CD4-positive, alpha-beta memory T cell (primary cell): ENCODE data around the gene SLC37A4. TPM values are rescaled to one million over a fixed set of nuclear protein-coding genes. Genes with fewer than 3 reads are reported as not detected.
"Not testable (repeated sequence)": the region's sequence is repeated elsewhere in the genome, so short reads cannot be mapped to it uniquely, and the experiment has no call there.

Source experiments
- CTCF ChIA-PET: fragments of 350-600 bp; sonication (Branson Sonifier 250); formaldehyde crosslinking; loops from one replicate; lab custom pipeline; 2021; ENCODE audit warnings: inconsistent platforms; ENCODE audit not compliant: partially characterized antibody; lab: Charles Lee
- POLR2A ChIA-PET: fragments of 350-600 bp; sonication (Branson Sonifier 250); formaldehyde crosslinking; loops from one replicate; lab custom pipeline; 2021; ENCODE audit not compliant: partially characterized antibody; lab: Charles Lee
- DNase-seq, 5 donors: peaks; one replicate each; pipeline versions ENCODE4 v3.0.0 to v3.0.0-alpha.2; 2020 to 2022; ENCODE audit warnings: mixed read lengths in 1 of 5
- H3K27ac ChIP-seq: one replicate; pipeline ENCODE4 v1.7.0; 2013; ENCODE audit warnings: low read depth, low read length
- H3K27me3 ChIP-seq: 2 replicates; pipeline ENCODE4 v1.7.0; 2013; ENCODE audit warnings: mild to moderate bottlenecking, low read length, moderate library complexity; ENCODE audit not compliant: insufficient read depth
- H3K36me3 ChIP-seq: 2 replicates; pipeline ENCODE4 v1.7.0; 2013; ENCODE audit warnings: mild to moderate bottlenecking, low read length, moderate library complexity; ENCODE audit not compliant: insufficient read depth
- H3K4me1 ChIP-seq: 2 replicates; pipeline ENCODE4 v1.7.0; 2013; ENCODE audit warnings: mild to moderate bottlenecking, low read length, moderate library complexity; ENCODE audit not compliant: insufficient read depth
- H3K4me3 ChIP-seq, 2 donors: one replicate each; pipeline ENCODE4 v1.7.0; 2013; ENCODE audit warnings: low read length in 2 of 2, mild to moderate bottlenecking in 1 of 2
- H3K9me3 ChIP-seq, 2 donors: one replicate each; pipeline ENCODE4 v1.7.0; 2013; ENCODE audit warnings: low read length in 2 of 2, control low read depth in 1 of 2; ENCODE audit not compliant: control insufficient read depth in 1 of 2
- H3K27ac Mint-ChIP-seq, 7 donors: one replicate each; pipeline ENCODE4 v1.8.0; 2020 to 2021; ENCODE audit warnings: mixed read lengths in 7 of 7, mild to moderate bottlenecking in 6 of 7, inconsistent platforms in 3 of 7, moderate library complexity in 3 of 7
- H3K27me3 Mint-ChIP-seq, 2 donors: one replicate each; pipeline ENCODE4 v1.8.0; 2020 to 2021; ENCODE audit warnings: mixed read lengths in 2 of 2
- H3K36me3 Mint-ChIP-seq, 2 donors: one replicate each; pipeline ENCODE4 v1.8.0; 2020 to 2021; ENCODE audit warnings: mixed read lengths in 2 of 2, inconsistent platforms in 1 of 2, mild to moderate bottlenecking in 1 of 2
- H3K4me1 Mint-ChIP-seq, 4 donors: one replicate each; pipeline ENCODE4 v1.8.0; 2020 to 2021; ENCODE audit warnings: mixed read lengths in 4 of 4, mild to moderate bottlenecking in 1 of 4
- H3K4me3 Mint-ChIP-seq, 8 donors: one replicate each; pipeline ENCODE4 v1.8.0; 2020 to 2021; ENCODE audit warnings: mixed read lengths in 8 of 8, mild to moderate bottlenecking in 7 of 8, moderate library complexity in 6 of 8, inconsistent platforms in 3 of 8
- H3K9me3 Mint-ChIP-seq, 8 donors: one replicate each; pipeline ENCODE4 v1.8.0; 2020 to 2021; ENCODE audit warnings: mixed read lengths in 8 of 8, mild to moderate bottlenecking in 5 of 8, inconsistent platforms in 3 of 8, moderate library complexity in 1 of 8
- intact Hi-C: fragments of 100-400 bp; cut with micrococcal nuclease; formaldehyde crosslinking; loops from one replicate; pipeline ENCODE4 v1.15.1; 2023
- polyA plus RNA-seq, 2 donors: library from polyadenylated mRNA; unstranded; fragments of 300-500 nt; fragmentation: Illumina TruSeq; gene quantifications; one replicate each; pipeline ENCODE4 v1.2.3, GENCODE V29; 2021
- total RNA-seq, 2 experiments: library from RNA; stranded (reverse); gene quantifications; one replicate each; pipeline ENCODE4 v1.2.3, GENCODE V29; 2021

SLC37A4 gene
- total and polyA plus RNA-seq, 4 experiments from 2014 or later = 10.6 to 14.8 (median 13.8) TPM

DNA sequence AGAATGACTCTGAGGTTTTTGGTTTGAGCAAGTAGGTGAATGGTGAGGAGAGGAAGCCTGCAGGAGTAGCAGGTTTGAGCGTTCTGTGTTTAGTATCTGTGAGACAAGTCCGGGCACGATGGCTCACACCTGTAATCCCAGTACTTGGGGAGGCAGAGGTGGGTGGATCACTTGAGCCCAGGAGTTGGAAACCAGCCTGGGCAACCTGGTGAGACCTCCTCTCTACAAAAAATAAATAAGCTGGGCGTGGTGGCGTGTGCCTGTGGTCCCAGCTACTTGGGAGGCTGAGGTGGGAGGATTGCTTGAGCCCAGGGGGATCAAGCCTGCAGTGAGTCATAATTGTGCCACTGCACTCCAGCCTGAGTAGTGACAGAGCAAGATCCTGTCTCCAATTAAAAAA lies 42.4 kb downstream of the SLC37A4 start:
- Mint-ChIP-seq H3K4me1 (peaks cover 0 to 4% (median 2%) of the 10 kb centered on the region in 4 donors), H3K27ac (peak overlapping the region in 2 of 7 donors; percentile 4 to 78), H3K9me3 (no peaks in the 10 kb centered on the region), H3K4me3 (no peak overlapping the region), H3K36me3 (no peaks in the 10 kb centered on the region), H3K27me3 (no peaks in the 10 kb centered on the region)
- H3K9me3 ChIP-seq = no peaks in the 10 kb centered on the region
- intact Hi-C loops = no loop called here
- DNase-seq = no peak
- no peaks in the 10 kb centered on the region for H3K36me3 ChIP-seq
- no peaks in the 10 kb centered on the region for H3K27me3 ChIP-seq
- no peak overlapping the region for H3K27ac ChIP-seq
- H3K4me3 ChIP-seq = no peak overlapping the region
- ChIA-PET CTCF (no interaction called here), POLR2A (interaction anchor here (0.7 kb wide), 1 partner anchor 118 kb away, joined by 4 read pairs; no protein-coding TSS in a partner anchor)
- no peaks in the 10 kb centered on the region for H3K4me1 ChIP-seq

DNA sequence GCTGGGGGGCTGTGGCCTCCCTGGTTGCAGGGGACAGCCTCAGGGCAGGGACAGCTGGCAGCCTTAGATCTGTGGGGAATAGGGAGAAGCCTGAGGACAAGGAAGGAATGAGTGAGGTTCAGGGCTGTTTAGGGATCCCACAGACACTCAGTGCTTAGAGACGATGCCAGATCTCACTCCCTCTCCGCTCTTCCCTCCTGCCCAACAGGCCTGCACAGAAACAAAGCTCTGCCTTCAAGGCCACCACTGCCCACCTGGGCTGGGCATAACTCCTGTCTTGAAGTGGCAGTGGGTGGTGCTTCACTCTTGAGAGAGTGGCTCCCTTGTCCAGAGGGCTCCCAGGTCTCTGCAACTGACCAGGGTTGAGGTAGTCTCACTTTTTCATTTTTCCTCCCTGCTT lies 45.9 kb downstream of the SLC37A4 start:
- H3K9me3 ChIP-seq = no peaks in the 10 kb centered on the region
- H3K4me1 Mint-ChIP-seq = peaks cover 0 to 2% (median under 1%) of the 10 kb centered on the region in 4 donors
- no peak for DNase-seq
- H3K36me3 ChIP-seq = no peaks in the 10 kb centered on the region
- H3K9me3 Mint-ChIP-seq = no peaks in the 10 kb centered on the region
- H3K4me1 ChIP-seq = no peaks in the 10 kb centered on the region
- no peaks in the 10 kb centered on the region for H3K27me3 ChIP-seq
- intact Hi-C loops = no loop called here
- H3K4me3 ChIP-seq = no peak overlapping the region
- H3K27ac ChIP-seq = no peak overlapping the region
- CTCF ChIA-PET = no interaction called here
- no peaks in the 10 kb centered on the region for H3K36me3 Mint-ChIP-seq
- POLR2A ChIA-PET = no interaction called here
- H3K27ac Mint-ChIP-seq = no peak overlapping the region
- no peak overlapping the region for H3K4me3 Mint-ChIP-seq
- H3K27me3 Mint-ChIP-seq = no peaks in the 10 kb centered on the region

DNA sequence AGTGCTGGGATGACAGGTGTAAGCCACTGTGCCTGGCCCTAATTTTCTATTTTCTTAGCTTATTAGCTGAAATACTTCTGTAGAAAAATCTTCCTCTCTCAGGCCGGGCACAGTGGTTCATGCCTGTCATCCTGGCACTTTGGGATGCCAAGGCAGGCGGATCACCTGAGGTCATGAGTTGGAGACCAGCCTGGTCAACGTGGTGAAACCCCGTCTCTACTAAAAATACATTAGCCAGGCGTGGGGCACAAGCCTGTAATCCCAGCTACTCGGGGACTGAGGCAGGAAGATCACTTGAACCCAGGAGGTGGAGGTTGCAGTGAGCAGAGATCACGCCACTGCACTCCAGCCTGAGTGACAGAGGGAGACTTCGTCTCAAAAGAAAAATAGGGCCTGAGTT lies 46.3 kb downstream of the SLC37A4 start:
- POLR2A ChIA-PET = interaction anchor here (1.3 kb wide), 1 partner anchor 13 kb away, joined by 3 read pairs; the partner anchor contains the start of gene CENATAC

DNA sequence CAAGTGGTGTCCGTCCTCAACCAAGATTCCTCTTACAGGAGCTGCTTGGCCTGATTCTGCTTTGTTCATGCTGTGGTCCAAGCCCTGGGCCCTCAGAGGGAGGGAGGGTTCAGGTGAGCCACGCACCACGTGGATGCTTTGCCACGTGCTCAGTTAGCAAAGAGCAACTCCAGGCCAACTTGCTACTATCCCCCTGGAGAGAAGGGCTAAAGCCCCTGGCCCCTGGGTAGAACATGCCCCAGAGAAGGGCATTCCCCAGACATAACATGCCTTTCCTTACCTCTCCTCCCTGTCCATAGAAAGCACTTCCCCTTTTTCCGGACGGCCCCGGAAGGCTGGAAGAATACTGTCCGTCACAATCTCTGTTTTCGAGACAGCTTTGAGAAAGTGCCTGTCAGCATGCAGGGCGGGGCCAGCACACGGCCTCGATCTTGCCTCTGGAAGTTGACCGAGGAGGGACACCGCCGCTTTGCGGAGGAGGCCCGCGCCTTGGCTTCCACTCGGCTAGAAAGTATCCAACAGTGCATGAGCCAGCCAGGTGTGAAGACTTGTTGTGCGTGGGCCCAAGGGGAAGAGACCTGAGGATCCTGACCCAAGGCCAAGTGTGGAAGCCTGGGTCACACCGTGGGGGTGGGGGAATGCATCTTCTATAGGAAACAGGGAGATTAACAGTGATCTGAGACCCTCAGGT lies 50.3 kb downstream of the SLC37A4 start:
- Mint-ChIP-seq H3K27ac (no peak overlapping the region), H3K9me3 (no peaks in the 10 kb centered on the region), H3K4me1 (peaks cover 0 to 1% (median 0%) of the 10 kb centered on the region in 4 donors), H3K36me3 (no peaks in the 10 kb centered on the region), H3K4me3 (no peak overlapping the region), H3K27me3 (peaks cover 3 to 4% of the 10 kb centered on the region in 2 donors)
- no peaks in the 10 kb centered on the region for H3K36me3 ChIP-seq
- H3K4me3 ChIP-seq = no peak overlapping the region
- no peaks in the 10 kb centered on the region for H3K9me3 ChIP-seq
- H3K4me1 ChIP-seq = no peaks in the 10 kb centered on the region
- CTCF ChIA-PET = no interaction called here
- no peak overlapping the region for H3K27ac ChIP-seq
- intact Hi-C loops = no loop called here
- no peak for DNase-seq
- POLR2A ChIA-PET = no interaction called here
- no peaks in the 10 kb centered on the region for H3K27me3 ChIP-seq

More for the DNA sequence above, 46.3 kb downstream of the SLC37A4 start:
- H3K27me3 Mint-ChIP-seq, H3K27me3 ChIP-seq, DNase-seq, H3K27ac Mint-ChIP-seq, H3K9me3 ChIP-seq, H3K27ac ChIP-seq, H3K4me1 ChIP-seq, H3K4me1 Mint-ChIP-seq, H3K4me3 ChIP-seq, H3K36me3 Mint-ChIP-seq, H3K36me3 ChIP-seq, H3K9me3 Mint-ChIP-seq, H3K4me3 Mint-ChIP-seq, intact Hi-C loops: not testable (repeated sequence)
- CTCF ChIA-PET = interaction anchor here (0.8 kb wide), 1 partner anchor 27 kb away, joined by 5 read pairs; no protein-coding TSS in a partner anchor

DNA sequence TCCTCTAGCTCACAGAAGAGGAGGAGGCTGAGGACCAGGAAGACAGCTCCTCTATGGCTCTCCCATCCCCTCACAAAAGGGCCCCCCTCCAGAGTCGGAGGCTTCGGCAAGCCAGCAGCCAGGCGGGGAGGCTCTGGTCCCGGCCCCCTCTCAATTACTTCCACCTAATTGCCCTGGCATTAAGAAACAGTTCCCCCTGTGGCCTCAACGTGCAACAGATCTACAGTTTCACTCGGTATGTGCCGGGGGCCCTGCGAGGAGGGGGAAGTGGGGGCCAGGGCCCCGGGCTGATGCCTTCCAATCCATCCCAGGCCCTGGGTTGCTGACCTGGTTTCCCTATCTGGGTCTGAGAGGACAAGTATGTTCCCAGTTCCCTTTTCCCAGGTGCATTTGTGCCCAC lies 51.2 kb downstream of the SLC37A4 start:
- H3K4me3 ChIP-seq = no peak overlapping the region
- H3K9me3 ChIP-seq = no peaks in the 10 kb centered on the region
- H3K9me3 Mint-ChIP-seq = no peaks in the 10 kb centered on the region
- ChIA-PET POLR2A (no interaction called here), CTCF (no interaction called here)
- peaks cover 0 to 1% (median 0%) of the 10 kb centered on the region in 4 donors for H3K4me1 Mint-ChIP-seq
- no peaks in the 10 kb centered on the region for H3K36me3 ChIP-seq
- intact Hi-C loops = no loop called here
- peak overlapping the region in 1 of 7 donors; percentile 7 for H3K27ac Mint-ChIP-seq
- H3K4me3 Mint-ChIP-seq = no peak overlapping the region
- H3K4me1 ChIP-seq = no peaks in the 10 kb centered on the region
- DNase-seq = no peak
- H3K27me3 Mint-ChIP-seq = peaks cover 7 to 8% of the 10 kb centered on the region in 2 donors
- no peak overlapping the region for H3K27ac ChIP-seq
- no peaks in the 10 kb centered on the region for H3K27me3 ChIP-seq
- H3K36me3 Mint-ChIP-seq = no peaks in the 10 kb centered on the region

DNA sequence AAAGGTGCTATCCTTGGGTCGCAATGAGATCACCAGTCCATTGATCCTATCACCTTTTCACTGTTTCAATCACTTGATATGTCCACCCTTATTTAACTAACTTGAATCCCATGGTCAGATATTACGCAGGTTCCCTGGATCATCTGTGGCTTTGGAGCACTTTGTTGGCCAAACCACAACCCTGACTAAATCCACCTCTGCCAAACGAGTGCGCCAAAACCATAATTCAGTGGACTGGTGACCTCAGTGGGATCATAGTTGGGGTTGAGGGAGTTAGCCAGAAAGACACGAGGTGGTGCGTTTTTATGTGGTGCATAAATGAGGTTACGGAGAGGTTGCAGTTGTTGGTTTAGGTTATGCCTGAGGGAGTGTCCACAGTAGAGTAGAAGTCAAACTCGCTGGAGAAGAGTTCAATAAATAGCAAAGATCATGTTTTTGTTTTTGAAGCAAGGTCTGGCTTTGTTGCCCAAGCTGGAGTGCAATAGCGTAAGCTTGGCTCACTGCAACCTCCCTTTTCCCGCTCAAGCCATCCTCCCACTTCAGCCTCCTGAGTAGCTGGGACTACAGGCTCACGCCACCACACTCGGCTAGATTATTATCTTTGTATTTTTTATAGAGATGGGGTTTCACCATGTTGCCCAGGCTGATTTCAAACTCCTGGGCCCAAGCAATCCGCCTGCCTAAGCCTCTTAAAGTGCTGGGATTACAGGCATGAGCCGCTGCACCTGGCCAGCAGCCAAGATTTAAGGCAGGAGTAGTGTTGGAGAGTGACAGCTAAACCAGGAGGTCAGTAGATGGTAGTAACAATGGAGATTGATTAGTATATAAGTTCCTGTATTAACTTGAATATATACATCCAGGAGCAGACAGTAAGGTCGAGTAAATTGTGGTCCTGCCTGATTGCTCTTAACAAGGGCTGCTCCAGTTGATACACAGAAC lies 54.6 kb downstream of the SLC37A4 start:
- H3K36me3 ChIP-seq = no peaks in the 10 kb centered on the region
- Mint-ChIP-seq H3K4me1 (peaks cover 0 to 1% (median 0%) of the 10 kb centered on the region in 4 donors), H3K36me3 (no peaks in the 10 kb centered on the region), H3K27ac (no peak overlapping the region), H3K27me3 (peaks cover 14 to 15% of the 10 kb centered on the region in 2 donors), H3K9me3 (no peaks in the 10 kb centered on the region), H3K4me3 (no peak overlapping the region)
- H3K4me3 ChIP-seq = no peak overlapping the region
- intact Hi-C loops = no loop called here
- ChIA-PET CTCF (no interaction called here), POLR2A (no interaction called here)
- no peaks in the 10 kb centered on the region for H3K27me3 ChIP-seq
- H3K4me1 ChIP-seq = no peaks in the 10 kb centered on the region
- no peak overlapping the region for H3K27ac ChIP-seq
- DNase-seq = no peak
- H3K9me3 ChIP-seq = no peaks in the 10 kb centered on the region
